ENCODE data around the gene TRMT61B. TPM values are rescaled to one million over a fixed set of nuclear protein-coding genes. Genes with fewer than 3 reads are reported as not detected.

Gene TRMT61B
- total and polyA plus RNA-seq, 2 of the 13 experiments (the other 11 are each of a cell fraction or from before 2014, with no cell fraction given) = 19.7 to 23.5 TPM

DNA sequence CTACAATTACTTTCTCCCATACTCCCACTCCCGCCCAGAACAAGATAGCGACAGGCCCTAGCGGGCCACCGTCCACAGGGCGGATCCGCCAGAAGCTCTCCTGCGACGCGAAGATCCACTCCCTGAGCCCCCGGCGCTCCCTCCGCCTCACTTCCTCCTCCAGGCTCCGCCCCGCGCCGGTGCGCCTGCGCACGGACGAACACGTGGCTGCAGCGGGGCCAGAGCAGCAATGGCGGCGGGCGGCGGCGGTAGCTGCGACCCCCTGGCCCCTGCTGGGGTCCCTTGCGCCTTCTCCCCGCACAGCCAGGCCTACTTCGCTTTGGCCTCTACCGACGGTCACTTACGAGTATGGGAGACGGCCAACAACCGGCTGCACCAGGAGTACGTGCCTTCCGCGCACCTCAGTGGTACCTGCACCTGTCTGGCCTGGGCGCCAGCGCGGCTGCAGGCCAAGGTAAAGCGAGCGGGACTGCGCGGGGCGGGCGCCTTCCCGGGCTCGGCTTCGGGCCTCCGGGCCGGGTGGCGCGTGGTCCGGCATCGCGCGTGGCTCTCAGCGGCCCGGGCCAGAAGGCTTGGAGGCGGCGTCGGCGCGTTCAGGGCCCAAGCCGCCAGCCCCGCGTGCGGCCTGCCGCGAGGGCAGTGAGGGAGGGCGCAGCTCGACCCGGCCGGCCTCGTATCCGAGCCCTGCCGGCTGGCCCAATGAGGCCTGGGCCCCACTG lies 24.5 kb upstream of the TRMT61B start, which contains the start of gene WDR43 (continued):
- no peak; the same call in 1 of the 2 replicates for TF ChIP-seq ZNF263 (CRISPR knock-in tag; IDR thresholded peaks at IDR 0.05)
- no peak for TF ChIP-seq ZNF775 (CRISPR knock-in tag; IDR thresholded peaks at IDR 0.05; ENCODE audit: borderline replicate concordance)
- TF ChIP-seq SRY (CRISPR knock-in tag; IDR thresholded peaks at IDR 0.05) = peak; percentile 96
- TF ChIP-seq, protein P1, sequence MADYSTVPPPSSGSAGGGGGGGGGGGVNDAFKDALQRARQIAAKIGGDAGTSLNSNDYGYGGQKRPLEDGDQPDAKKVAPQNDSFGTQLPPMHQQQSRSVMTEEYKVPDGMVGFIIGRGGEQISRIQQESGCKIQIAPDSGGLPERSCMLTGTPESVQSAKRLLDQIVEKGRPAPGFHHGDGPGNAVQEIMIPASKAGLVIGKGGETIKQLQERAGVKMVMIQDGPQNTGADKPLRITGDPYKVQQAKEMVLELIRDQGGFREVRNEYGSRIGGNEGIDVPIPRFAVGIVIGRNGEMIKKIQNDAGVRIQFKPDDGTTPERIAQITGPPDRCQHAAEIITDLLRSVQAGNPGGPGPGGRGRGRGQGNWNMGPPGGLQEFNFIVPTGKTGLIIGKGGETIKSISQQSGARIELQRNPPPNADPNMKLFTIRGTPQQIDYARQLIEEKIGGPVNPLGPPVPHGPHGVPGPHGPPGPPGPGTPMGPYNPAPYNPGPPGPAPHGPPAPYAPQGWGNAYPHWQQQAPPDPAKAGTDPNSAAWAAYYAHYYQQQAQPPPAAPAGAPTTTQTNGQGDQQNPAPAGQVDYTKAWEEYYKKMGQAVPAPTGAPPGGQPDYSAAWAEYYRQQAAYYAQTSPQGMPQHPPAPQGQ (CRISPR knock-in tag; IDR thresholded peaks at IDR 0.05; ENCODE audit: borderline replicate concordance) = no peak
- TF ChIP-seq, protein P2, sequence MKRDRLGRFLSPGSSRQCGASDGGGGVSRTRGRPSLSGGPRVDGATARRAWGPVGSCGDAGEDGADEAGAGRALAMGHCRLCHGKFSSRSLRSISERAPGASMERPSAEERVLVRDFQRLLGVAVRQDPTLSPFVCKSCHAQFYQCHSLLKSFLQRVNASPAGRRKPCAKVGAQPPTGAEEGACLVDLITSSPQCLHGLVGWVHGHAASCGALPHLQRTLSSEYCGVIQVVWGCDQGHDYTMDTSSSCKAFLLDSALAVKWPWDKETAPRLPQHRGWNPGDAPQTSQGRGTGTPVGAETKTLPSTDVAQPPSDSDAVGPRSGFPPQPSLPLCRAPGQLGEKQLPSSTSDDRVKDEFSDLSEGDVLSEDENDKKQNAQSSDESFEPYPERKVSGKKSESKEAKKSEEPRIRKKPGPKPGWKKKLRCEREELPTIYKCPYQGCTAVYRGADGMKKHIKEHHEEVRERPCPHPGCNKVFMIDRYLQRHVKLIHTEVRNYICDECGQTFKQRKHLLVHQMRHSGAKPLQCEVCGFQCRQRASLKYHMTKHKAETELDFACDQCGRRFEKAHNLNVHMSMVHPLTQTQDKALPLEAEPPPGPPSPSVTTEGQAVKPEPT (CRISPR knock-in tag; IDR thresholded peaks at IDR 0.05; ENCODE audit: low read depth) = peak; percentile 58; the same call in 1 of the 2 replicates
- no peak for TF ChIP-seq NKX3-1 (CRISPR knock-in tag; IDR thresholded peaks at IDR 0.05)
- 0 out of 2 replicates have a peak, but pooled peaks have one; percentile 2 for TF ChIP-seq SIX1 (CRISPR knock-in tag; IDR thresholded peaks at IDR 0.05; ENCODE audit: borderline replicate concordance)
- no peak; the same call in 1 of the 2 replicates for TF ChIP-seq MAF1 (CRISPR knock-in tag; IDR thresholded peaks at IDR 0.05; ENCODE audit: borderline replicate concordance)
- TF ChIP-seq, protein P3, sequence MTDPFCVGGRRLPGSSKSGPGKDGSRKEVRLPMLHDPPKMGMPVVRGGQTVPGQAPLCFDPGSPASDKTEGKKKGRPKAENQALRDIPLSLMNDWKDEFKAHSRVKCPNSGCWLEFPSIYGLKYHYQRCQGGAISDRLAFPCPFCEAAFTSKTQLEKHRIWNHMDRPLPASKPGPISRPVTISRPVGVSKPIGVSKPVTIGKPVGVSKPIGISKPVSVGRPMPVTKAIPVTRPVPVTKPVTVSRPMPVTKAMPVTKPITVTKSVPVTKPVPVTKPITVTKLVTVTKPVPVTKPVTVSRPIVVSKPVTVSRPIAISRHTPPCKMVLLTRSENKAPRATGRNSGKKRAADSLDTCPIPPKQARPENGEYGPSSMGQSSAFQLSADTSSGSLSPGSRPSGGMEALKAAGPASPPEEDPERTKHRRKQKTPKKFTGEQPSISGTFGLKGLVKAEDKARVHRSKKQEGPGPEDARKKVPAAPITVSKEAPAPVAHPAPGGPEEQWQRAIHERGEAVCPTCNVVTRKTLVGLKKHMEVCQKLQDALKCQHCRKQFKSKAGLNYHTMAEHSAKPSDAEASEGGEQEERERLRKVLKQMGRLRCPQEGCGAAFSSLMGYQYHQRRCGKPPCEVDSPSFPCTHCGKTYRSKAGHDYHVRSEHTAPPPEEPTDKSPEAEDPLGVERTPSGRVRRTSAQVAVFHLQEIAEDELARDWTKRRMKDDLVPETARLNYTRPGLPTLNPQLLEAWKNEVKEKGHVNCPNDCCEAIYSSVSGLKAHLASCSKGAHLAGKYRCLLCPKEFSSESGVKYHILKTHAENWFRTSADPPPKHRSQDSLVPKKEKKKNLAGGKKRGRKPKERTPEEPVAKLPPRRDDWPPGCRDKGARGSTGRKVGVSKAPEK (CRISPR knock-in tag; IDR thresholded peaks at IDR 0.05; ENCODE audit: borderline replicate concordance) = no peak
- TF ChIP-seq, protein P4, sequence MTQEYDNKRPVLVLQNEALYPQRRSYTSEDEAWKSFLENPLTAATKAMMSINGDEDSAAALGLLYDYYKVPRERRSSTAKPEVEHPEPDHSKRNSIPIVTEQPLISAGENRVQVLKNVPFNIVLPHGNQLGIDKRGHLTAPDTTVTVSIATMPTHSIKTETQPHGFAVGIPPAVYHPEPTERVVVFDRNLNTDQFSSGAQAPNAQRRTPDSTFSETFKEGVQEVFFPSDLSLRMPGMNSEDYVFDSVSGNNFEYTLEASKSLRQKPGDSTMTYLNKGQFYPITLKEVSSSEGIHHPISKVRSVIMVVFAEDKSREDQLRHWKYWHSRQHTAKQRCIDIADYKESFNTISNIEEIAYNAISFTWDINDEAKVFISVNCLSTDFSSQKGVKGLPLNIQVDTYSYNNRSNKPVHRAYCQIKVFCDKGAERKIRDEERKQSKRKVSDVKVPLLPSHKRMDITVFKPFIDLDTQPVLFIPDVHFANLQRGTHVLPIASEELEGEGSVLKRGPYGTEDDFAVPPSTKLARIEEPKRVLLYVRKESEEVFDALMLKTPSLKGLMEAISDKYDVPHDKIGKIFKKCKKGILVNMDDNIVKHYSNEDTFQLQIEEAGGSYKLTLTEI (CRISPR knock-in tag; conservative IDR thresholded peaks at IDR 0.05) = no peak
- TF ChIP-seq, protein P5, sequence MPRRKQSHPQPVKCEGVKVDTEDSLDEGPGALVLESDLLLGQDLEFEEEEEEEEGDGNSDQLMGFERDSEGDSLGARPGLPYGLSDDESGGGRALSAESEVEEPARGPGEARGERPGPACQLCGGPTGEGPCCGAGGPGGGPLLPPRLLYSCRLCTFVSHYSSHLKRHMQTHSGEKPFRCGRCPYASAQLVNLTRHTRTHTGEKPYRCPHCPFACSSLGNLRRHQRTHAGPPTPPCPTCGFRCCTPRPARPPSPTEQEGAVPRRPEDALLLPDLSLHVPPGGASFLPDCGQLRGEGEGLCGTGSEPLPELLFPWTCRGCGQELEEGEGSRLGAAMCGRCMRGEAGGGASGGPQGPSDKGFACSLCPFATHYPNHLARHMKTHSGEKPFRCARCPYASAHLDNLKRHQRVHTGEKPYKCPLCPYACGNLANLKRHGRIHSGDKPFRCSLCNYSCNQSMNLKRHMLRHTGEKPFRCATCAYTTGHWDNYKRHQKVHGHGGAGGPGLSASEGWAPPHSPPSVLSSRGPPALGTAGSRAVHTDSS (CRISPR knock-in tag; conservative IDR thresholded peaks at IDR 0.05) = 0 out of 2 replicates have a peak, but pooled peaks have one; percentile 32
- peak; percentile 99 for TF ChIP-seq AGO2 (optimal IDR thresholded peaks at IDR 0.05; ENCODE audit: low read depth, low read length)
- 0 out of 2 replicates have a peak, but pooled peaks have one; percentile 16 for TF ChIP-seq ZNF549 (CRISPR knock-in tag; IDR thresholded peaks at IDR 0.05)
- no peak for TF ChIP-seq RFX5 (IDR thresholded peaks at IDR 0.05; ENCODE audit: low read depth, low read length)
- TF ChIP-seq, protein P6, sequence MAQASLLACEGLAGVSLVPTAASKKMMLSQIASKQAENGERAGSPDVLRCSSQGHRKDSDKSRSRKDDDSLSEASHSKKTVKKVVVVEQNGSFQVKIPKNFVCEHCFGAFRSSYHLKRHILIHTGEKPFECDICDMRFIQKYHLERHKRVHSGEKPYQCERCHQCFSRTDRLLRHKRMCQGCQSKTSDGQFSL (CRISPR knock-in tag; IDR thresholded peaks at IDR 0.05) = peak; percentile 77; the same call in 1 of the 2 replicates
- peak; percentile 94 for TF ChIP-seq ZNF343 (CRISPR knock-in tag; IDR thresholded peaks at IDR 0.05)
- peak; percentile 78; the same call in 1 of the 2 replicates for TF ChIP-seq ZNF331 (CRISPR knock-in tag; IDR thresholded peaks at IDR 0.05)
- no peak for TF ChIP-seq ZNF33A (CRISPR knock-in tag; IDR thresholded peaks at IDR 0.05; ENCODE audit: borderline replicate concordance)
